SJSA1 (cell line): Measurements from ENCODE around the gene AK3. TPM values are rescaled to one million over a fixed set of nuclear protein-coding genes. Genes with fewer than 3 reads are reported as not detected.
"Not testable (repeated sequence)": the region's sequence is repeated elsewhere in the genome, so short reads cannot be mapped to it uniquely, and the experiment has no call there.

Source experiments
- DNase-seq, 2 experiments: peaks; one replicate each; pipeline ENCODE4 v3.0.0-alpha.2; 2015 to 2020; ENCODE audit warnings: low spot score in 2 of 2, low read depth in 1 of 2
- H3K27ac ChIP-seq: fragments of 250-450 bp; sonication (Bioruptor Pico); 2 replicates; pipeline ENCODE4 v1.5.1; 2020; ENCODE audit warnings: mild to moderate bottlenecking, moderate library complexity
- H3K27me3 ChIP-seq: fragments of 250-450 bp; sonication (Bioruptor Pico); replicated peaks from 2 replicates; pipeline ENCODE4 v1.5.1; 2020; ENCODE audit warnings: mild to moderate bottlenecking, moderate library complexity
- H3K36me3 ChIP-seq: fragments of 250-450 bp; sonication (Bioruptor Pico); 2 replicates; pipeline ENCODE4 v1.5.1; 2020; ENCODE audit warnings: mild to moderate bottlenecking
- H3K4me1 ChIP-seq: fragments of 250-450 bp; sonication (Bioruptor Pico); replicated peaks from 2 replicates; pipeline ENCODE4 v1.6.1; 2021; ENCODE audit warnings: mild to moderate bottlenecking
- H3K4me3 ChIP-seq: fragments of 250-450 bp; sonication (Bioruptor Pico); 2 replicates; pipeline ENCODE4 v1.5.1; 2020; ENCODE audit warnings: mild to moderate bottlenecking
- H3K9me3 ChIP-seq: fragments of 250-450 bp; sonication (Bioruptor Pico); replicated peaks from 2 replicates; pipeline ENCODE4 v1.5.1; 2020; ENCODE audit warnings: mild to moderate bottlenecking
- total RNA-seq: library from RNA; depleted of rRNA; stranded (reverse); fragments of >200 nt; shearing (Covaris generic); gene quantifications from 2 replicates; pipeline ENCODE4 v1.2.3, GENCODE V29; 2014

Gene AK3
- total RNA-seq, 1 experiment from 2014 or later = 46.6 TPM

DNA sequence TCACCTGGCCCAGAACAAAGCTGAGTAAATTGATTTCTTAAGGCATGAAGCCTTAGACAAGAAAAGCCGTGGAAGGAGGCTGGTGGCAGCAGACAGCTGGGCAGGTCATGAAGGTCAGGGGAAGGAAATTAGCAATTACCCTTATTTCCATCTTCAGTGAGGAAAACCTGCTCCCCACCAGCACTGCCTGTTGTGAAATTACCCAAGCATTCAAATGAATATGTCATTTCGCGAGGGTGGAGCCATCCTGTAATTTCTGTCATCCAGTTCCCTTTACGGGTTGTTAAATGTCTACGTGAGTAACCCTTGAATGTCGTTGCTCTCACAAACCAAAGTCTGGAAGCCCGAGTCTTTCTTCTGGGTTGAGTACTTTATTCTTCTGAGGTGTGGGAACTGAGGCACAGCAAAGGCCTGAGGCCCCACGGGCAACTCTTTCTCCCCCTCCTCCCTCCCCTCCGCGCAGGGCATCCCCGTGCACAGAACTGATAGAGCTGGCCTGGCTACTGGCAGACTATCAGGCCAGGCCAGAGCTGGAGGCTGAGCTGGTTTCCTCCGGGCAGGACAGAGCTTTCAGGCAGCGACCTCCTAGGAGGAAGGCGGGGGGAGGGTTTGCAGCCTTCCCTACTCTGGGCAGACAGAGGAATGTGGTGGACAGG lies 22.0 kb upstream of the AK3 start:
- no peaks in the 10 kb centered on the region for H3K9me3 ChIP-seq
- H3K36me3 ChIP-seq = no peaks in the 10 kb centered on the region
- peaks cover 5% of the 10 kb centered on the region; the same call in 1 of the 2 replicates for H3K4me1 ChIP-seq
- no peaks in the 10 kb centered on the region for H3K27me3 ChIP-seq
- H3K27ac ChIP-seq = no peak overlapping the region
- H3K4me3 ChIP-seq = no peak overlapping the region
- DNase-seq = no peak

DNA sequence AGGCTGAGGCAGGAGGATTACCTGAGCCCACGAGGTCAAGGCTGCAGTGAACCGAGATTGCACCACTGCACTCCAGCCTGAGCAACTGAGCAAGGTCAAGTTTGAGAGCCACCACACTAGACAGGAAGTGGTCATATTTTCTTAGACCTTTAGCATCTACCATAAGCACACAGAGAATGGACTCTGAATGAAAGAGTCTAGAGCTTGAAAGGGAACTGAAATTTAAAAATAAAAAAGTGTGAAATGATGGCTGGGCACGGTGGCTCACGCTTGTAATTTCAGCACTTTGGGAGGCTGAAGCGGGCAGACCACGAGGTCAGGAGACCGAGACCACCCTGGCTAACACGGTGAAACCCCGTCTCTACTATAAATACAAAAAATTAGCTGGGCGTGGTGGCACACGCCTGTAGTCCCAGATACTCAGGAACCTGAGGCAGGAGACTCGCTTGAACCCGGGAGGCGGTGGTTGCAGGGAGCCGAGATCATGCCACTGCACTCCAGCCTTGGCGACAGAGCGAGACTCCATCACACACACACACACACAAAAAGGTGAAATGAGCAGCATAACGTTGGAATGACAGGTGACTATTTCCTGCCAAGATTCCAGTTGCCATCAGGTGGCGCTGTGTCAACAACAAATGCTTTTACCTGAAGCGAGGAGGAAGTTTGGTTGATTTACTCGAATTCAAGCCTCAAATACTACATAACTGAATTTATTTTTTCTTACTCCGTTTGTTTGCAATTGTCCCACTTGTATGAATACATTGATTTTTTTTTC lies 21.3 kb upstream of the AK3 start:
- no peaks in the 10 kb centered on the region for H3K27me3 ChIP-seq
- H3K4me3 ChIP-seq = no peak overlapping the region
- no peaks in the 10 kb centered on the region for H3K9me3 ChIP-seq
- H3K27ac ChIP-seq = no peak overlapping the region
- H3K4me1 ChIP-seq = peaks cover 5% of the 10 kb centered on the region; the same call in 1 of the 2 replicates
- DNase-seq = peak; percentile 17 to 44
- no peaks in the 10 kb centered on the region for H3K36me3 ChIP-seq

DNA sequence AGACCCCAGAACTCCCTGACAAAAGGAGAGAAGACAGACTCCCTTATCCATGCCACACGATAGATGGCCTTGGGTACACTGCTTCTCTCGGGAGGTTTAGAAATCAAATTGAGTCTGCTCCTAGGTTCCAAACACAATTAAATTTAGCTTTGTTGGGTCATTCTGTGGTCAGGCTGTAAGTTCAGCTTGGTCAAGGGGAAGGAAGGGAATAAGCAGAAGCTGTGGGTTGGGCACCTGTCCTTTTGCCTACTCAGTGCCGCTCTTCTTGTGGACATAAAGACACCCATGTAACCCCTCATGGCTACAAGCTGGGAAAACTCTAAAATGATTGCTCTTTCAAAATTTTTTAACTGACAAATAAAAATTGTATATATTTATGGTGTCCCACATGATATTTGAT lies 19.1 kb upstream of the AK3 start:
- Histone ChIP-seq H3K4me1 (peaks cover 5% of the 10 kb centered on the region; the same call in 1 of the 2 replicates), H3K9me3 (no peaks in the 10 kb centered on the region), H3K27me3 (no peaks in the 10 kb centered on the region), H3K4me3 (no peak overlapping the region), H3K27ac (no peak overlapping the region), H3K36me3 (no peaks in the 10 kb centered on the region)
- no peak for DNase-seq

DNA sequence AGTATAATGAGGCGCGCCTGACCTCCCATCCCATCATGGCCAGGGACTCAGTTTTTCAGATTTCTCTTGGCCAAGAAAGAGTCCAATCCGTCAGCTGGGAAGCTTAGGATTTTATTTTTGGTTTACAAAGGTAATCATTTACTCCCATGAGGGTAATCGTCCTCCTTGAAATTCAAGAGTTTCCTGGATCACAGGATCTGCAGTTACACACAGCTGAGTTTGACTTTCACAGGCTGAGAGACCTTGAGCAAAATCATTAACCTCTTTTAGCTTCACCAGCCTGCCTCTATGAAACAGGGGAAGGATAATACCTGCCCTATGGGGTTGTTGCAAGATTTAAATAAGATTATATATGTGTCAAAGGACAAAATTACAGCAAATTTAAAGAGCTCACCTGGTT lies 15.4 kb upstream of the AK3 start:
- Histone ChIP-seq H3K4me1 (no peaks in the 10 kb centered on the region), H3K36me3 (no peaks in the 10 kb centered on the region), H3K27ac (no peak overlapping the region), H3K9me3 (no peaks in the 10 kb centered on the region), H3K4me3 (no peak overlapping the region), H3K27me3 (no peaks in the 10 kb centered on the region)
- DNase-seq = no peak

DNA sequence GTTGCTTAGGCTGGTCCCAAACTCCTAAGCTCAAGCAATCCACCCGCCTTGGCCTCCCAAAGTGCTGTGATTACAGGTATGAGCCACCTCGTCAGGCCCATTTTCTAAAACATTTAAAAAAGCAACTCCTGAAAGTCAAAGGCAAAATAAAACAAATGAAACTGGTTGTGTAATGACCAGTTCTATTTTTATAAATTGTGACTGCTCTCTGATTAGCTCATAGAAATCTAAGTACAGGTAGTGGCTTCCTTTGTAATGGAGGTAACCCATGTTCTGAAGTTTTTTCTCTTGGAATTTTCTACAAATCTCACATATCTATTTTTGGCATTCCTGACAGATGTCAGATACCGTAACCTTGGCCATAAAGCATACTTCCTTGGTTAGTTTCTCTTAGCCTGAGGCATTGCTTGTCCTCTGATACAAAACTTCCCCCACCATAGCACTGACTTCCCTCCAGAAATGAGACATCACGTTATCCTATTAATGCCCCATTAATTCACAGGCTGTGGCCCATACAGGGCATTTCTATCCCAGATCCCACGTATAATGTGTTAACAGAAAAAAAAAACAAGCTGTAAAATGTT lies 14.1 kb upstream of the AK3 start:
- Histone ChIP-seq H3K9me3 (no peaks in the 10 kb centered on the region), H3K4me3 (no peak overlapping the region), H3K27me3 (no peaks in the 10 kb centered on the region), H3K27ac (no peak overlapping the region), H3K4me1 (no peaks in the 10 kb centered on the region), H3K36me3 (no peaks in the 10 kb centered on the region)
- DNase-seq = no peak

DNA sequence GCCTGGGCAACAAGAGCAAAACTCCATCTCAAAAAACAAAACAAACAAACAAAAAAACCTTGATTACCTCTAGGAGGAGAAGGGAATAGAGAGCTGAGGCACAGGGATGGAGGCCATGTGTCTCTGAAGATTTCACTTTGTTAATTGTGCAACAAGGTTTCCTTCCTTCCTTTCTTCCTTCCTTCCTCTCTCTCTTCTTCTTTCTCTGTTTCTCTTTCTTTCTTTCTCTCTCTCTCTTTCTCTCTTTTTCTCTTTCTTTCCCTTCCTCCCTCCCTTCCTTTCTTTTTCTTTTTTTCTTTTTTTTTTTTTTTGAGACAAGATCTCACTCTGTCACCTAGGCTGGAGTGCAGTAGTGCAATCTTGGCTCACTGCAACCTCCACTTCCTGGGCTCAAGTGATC lies 13.5 kb upstream of the AK3 start:
- not testable (repeated sequence) for DNase-seq, H3K9me3 ChIP-seq, H3K27ac ChIP-seq, H3K4me1 ChIP-seq, H3K27me3 ChIP-seq, H3K4me3 ChIP-seq, H3K36me3 ChIP-seq

DNA sequence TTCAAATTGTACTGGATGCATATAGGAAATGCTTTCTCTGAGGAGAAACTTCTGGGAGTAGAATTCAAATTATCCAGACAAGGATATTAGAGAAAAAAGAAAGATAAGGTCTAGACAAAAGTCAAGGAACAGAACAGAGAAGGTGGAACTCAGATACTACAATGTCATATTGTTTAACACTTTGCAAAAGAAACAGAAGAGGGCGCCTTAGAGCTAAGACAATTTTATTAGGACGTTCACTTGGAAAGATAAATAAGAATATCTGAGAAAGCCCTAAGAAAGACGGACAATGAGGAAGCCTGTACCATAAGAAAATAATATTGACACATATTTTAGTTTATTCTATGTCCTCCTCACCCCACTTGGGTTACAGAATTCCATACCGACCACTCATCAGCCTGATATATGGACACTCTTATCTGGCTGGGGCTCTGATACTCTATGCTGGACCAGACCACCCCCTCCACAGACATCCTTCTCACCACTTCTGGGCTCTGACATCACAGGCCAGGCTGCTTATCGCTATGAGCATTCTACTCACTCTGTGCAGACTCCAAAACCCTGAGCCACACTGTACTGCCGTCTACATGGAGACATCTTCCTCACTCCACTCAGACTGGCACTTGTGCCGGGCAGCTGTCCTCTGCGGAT lies 9.1 kb upstream of the AK3 start:
- no peak overlapping the region for H3K4me3 ChIP-seq
- H3K36me3 ChIP-seq = no peaks in the 10 kb centered on the region
- no peaks in the 10 kb centered on the region for H3K27me3 ChIP-seq
- no peaks in the 10 kb centered on the region for H3K4me1 ChIP-seq
- peak in 1 of 2 experiments; percentile 12 for DNase-seq
- H3K9me3 ChIP-seq = no peaks in the 10 kb centered on the region
- H3K27ac ChIP-seq = no peak overlapping the region

DNA sequence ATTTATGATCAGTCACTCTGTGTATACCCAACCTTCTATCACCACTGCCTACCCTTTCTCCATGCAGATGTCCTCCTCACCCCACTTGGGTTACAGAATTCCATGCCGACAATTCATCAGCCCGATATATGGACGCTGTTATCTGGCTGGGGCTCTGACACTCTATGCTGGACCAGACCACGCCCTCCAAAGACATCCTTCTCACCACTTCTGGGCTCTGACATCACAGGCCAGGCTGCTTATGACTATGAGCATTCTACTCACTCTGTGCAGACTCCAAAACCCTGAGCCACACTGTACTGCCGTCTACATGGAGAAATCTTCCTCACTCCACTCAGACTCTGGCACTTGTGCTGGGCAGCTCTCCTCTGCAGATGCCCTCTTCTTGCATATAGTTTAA lies 7.6 kb upstream of the AK3 start:
- DNase-seq = no peak
- H3K27me3 ChIP-seq = no peaks in the 10 kb centered on the region
- no peaks in the 10 kb centered on the region for H3K9me3 ChIP-seq
- H3K4me3 ChIP-seq = no peak overlapping the region
- peaks cover 6% of the 10 kb centered on the region for H3K4me1 ChIP-seq
- H3K36me3 ChIP-seq = no peaks in the 10 kb centered on the region
- H3K27ac ChIP-seq = no peak overlapping the region

DNA sequence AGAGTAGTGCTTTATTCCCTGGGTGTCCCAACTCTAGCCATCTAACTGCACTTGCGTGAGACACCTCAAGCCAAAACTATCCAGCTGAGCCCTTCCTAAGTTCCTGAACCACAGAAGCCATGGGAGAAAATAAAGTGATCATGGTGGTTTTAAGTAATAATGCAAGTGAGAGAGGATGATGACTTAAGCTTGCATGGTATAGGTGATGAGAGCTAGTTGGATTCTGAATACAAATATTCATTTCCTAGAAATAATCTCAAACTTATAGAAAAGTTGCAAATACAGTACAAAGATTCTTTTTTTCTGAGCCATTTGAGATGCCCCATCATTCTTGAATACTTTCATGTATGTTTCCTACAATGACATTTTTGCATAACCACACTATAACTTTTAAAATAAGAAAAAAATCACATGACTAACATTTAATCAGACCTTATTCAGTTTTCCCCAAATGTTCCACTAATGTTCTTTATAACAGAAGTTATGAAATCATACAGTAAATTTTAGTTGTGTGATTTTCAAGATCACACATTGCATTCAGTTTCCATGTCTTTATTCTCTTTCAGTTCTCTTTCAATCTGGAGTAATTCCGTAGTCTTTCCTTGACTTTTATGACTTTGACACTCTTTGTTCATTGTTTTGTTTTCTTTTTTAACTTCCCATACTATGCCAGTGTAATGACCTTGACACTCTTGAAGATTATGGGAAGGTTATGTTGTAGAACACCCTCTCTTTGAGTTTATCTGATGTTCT lies 5.5 kb upstream of the AK3 start:
- Histone ChIP-seq H3K36me3 (no peaks in the 10 kb centered on the region), H3K27me3 (no peaks in the 10 kb centered on the region), H3K9me3 (no peaks in the 10 kb centered on the region), H3K27ac (no peak overlapping the region), H3K4me1 (peaks cover 26% of the 10 kb centered on the region), H3K4me3 (no peak overlapping the region)
- DNase-seq = no peak

DNA sequence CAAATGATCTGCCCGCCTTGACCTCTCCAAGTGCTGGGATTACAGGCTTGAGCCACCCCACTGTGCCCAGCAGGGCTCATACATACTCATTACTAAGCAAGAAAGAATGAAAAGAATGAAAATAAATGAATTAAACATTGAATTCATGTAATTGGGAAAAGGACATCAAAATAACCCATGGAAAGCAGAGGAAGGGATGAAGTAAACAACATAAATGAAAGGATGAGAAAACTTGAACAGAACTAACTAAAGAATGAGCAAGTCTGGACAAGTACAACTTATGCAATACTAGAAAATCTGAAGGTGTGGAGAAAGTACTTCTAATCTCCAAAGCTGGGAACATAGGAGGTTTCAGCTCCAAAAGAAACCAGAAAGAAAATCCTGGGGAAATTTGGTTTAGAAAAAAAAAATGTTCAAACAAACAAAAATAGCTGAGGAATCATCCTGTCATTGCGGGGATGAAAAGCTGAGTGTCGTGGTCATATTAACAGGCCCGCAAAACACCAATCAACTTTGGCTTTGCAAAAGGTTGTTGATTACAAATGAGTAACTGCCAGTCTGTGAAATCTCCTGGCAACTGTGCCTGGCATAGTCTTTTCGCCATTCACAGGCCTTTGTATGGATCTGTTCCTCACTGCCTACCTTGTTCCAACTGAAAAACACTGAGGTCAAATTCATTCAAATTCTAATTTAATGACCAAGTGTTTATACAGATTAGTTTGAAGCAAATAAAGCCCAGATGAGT lies 2.3 kb upstream of the AK3 start:
- Histone ChIP-seq H3K27ac (peak overlapping the region; percentile 83), H3K4me1 (peaks cover 28% of the 10 kb centered on the region), H3K27me3 (no peaks in the 10 kb centered on the region), H3K9me3 (no peaks in the 10 kb centered on the region), H3K36me3 (peaks cover 3% of the 10 kb centered on the region; the same call in 1 of the 2 replicates), H3K4me3 (no peak overlapping the region)
- DNase-seq = peak; percentile 49 to 60

DNA sequence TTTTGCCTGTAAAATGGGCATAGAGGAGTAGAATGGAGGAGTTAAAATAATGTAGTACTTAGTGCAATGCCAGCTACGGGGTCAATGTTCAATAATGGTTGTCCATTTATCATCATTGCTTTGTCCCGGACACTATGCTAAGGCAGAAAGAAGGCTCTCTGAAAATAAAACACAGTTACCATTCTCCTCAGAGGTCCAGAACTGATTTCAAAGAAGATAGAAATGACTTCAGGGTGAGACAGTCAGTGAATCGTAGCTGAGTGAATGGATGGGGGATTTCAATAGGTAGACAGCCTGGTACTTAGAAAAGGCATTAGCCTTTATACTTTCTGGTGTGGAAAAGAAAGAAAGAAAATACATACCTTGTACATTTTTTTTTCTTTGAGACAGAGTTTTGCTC lies 1.2 kb upstream of the AK3 start:
- Histone ChIP-seq H3K36me3 (peaks cover 3% of the 10 kb centered on the region; the same call in 1 of the 2 replicates), H3K4me3 (peak overlapping the region; percentile 79), H3K27me3 (no peaks in the 10 kb centered on the region), H3K9me3 (no peaks in the 10 kb centered on the region), H3K27ac (peak overlapping the region; percentile 28), H3K4me1 (peaks cover 28% of the 10 kb centered on the region)
- no peak for DNase-seq

DNA sequence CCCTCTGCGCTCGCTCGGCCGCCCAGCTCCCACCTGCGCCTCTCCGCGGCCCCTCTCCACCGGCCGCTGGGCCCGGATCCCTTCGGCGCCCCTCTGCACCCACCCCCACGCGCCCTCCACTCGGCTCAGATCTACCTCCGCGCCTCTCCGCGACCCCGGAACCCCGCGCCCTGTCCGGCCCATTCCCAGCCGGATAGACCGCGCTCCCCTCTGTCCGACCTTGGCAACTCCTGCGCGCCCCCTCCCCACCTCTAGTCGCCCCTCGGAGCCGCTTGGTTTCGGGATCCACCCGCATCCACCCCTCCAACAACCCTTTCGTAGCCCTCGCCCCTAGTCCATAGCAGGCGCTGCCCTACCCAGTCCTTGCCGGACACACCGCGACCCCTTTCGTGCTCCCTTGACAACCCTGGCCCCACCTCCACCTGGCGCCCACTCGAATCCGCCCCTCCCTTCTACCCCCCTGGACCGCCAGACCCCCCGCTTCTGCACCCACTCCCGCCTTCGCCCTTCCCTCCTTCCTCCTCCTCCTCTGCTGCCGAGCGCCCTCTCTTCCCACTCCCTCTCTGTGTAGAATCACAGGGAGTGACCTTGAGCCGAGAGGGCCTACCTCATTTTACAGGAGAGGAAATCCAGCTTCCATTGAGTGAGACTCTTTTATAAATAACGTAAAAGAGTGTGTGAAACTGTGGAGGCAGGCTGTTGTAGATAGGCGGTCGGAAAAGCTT lies 525 bp upstream of the AK3 start:
- Histone ChIP-seq H3K4me1 (peaks cover 28% of the 10 kb centered on the region), H3K36me3 (peaks cover 3% of the 10 kb centered on the region; the same call in 1 of the 2 replicates), H3K4me3 (peak overlapping the region; percentile 79), H3K27ac (peak overlapping the region; percentile 66), H3K27me3 (no peaks in the 10 kb centered on the region), H3K9me3 (no peaks in the 10 kb centered on the region)
- peak in 1 of 2 experiments; percentile 2 for DNase-seq
